Mesendoderm (in vitro differentiated cells): ENCODE measurements around the gene SNRPA.
"Not testable (repeated sequence)": the region's sequence is repeated elsewhere in the genome, so short reads cannot be mapped to it uniquely, and the experiment has no call there.

ENCODE experiments used
- DNase-seq: peaks from one replicate; pipeline ENCODE4 v3.0.0; 2013
- H2AK5ac ChIP-seq: 2 replicates; pipeline ENCODE4 v1.6.1; 2013; ENCODE audit warnings: low read length, inconsistent platforms
- H2BK120ac ChIP-seq: 2 replicates; pipeline ENCODE4 v1.6.1; 2013; ENCODE audit warnings: low read depth, mild to moderate bottlenecking, low read length, moderate library complexity, mixed read lengths
- H2BK15ac ChIP-seq: replicated peaks from 2 replicates; pipeline ENCODE4 v1.6.1; 2013; ENCODE audit warnings: low read depth, mild to moderate bottlenecking, moderate library complexity
- H2BK5ac ChIP-seq: 2 replicates; pipeline ENCODE4 v1.6.1; 2013; ENCODE audit warnings: low read length, inconsistent platforms
- H3K18ac ChIP-seq: 2 replicates; pipeline ENCODE4 v1.6.1; 2013; ENCODE audit warnings: mild to moderate bottlenecking, low read length, mixed read lengths
- H3K23ac ChIP-seq: one replicate; pipeline ENCODE4 v1.6.1; 2013; ENCODE audit warnings: low read length
- H3K27ac ChIP-seq: 2 replicates; pipeline ENCODE4 v1.5.1; 2013; ENCODE audit warnings: low read depth, mild to moderate bottlenecking, inconsistent platforms, low read length, moderate library complexity
- H3K27me3 ChIP-seq: 2 replicates; pipeline ENCODE4 v1.6.1; 2013; ENCODE audit warnings: low read length, control low read depth, mild to moderate bottlenecking, inconsistent platforms; ENCODE audit not compliant: insufficient read depth, poor library complexity
- H3K36me3 ChIP-seq: 2 replicates; pipeline ENCODE4 v1.6.1; 2013; ENCODE audit warnings: low read length, inconsistent platforms; ENCODE audit not compliant: control insufficient read depth, insufficient read depth
- H3K4ac ChIP-seq: one replicate; pipeline ENCODE4 v1.6.1; 2013; ENCODE audit warnings: low read depth, mild to moderate bottlenecking, low read length, moderate library complexity
- H3K4me1 ChIP-seq: 2 replicates; pipeline ENCODE4 v1.6.1; 2013; ENCODE audit warnings: low read depth, low read length, inconsistent platforms; ENCODE audit not compliant: control insufficient read depth
- H3K4me2 ChIP-seq: 2 replicates; pipeline ENCODE4 v1.6.1; 2013; ENCODE audit warnings: low read length
- H3K4me3 ChIP-seq: 2 replicates; pipeline ENCODE4 v1.5.1; 2013; ENCODE audit warnings: mild to moderate bottlenecking, low read length
- H3K56ac ChIP-seq: one replicate; pipeline ENCODE4 v1.6.1; 2013; ENCODE audit warnings: low read length
- H3K79me1 ChIP-seq: 2 replicates; pipeline ENCODE4 v1.6.1; 2013; ENCODE audit warnings: low read length, inconsistent platforms
- H3K79me2 ChIP-seq: 2 replicates; pipeline ENCODE4 v1.6.1; 2013; ENCODE audit warnings: mild to moderate bottlenecking, low read length; ENCODE audit not compliant: control insufficient read depth, insufficient read depth
- H3K9ac ChIP-seq: 2 replicates; pipeline ENCODE4 v1.6.1; 2013; ENCODE audit warnings: low read length, inconsistent platforms
- H4K5ac ChIP-seq: one replicate; pipeline ENCODE4 v1.6.1; 2013; ENCODE audit warnings: low read length
- H4K8ac ChIP-seq: one replicate; pipeline ENCODE4 v1.6.1; 2013; ENCODE audit warnings: low read depth, mild to moderate bottlenecking, control low read depth, low read length, moderate library complexity
- WGBS: extraction: QIAGEN DNeasy Blood & Tissue Kit; methylation state at CpG from one replicate; pipeline ENCODE4 v1.1.7; 2013; ENCODE audit warnings: low lambda C conversion rate, missing lambda C conversion rate; ENCODE audit not compliant: insufficient coverage; ENCODE audit errors: extremely low coverage; 5-methylcytosine and 5-hydroxymethylcytosine counted together

The SNRPA gene

DNA sequence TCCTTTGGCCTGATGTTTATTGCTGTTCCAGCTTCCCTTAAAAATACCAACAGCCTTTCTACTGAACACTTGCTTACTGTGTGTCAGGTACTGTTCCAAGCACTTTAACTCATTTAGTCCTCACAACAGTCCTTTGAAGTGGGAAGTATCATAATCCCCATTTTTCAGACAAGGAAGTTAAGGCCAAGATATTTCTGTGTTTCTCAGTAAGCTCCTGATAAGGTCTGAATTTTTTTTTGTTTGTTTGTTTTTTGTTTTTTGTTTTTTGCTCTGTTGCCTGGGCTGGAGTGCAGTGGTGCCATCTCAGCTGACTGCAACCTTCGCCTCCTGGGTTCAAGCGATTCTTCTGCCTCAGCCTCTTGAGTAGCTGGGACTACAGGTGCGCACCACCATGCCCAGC is 7.5 kb downstream of the SNRPA start:
- Histone ChIP-seq H2AK5ac (no peak overlapping the region), H3K79me2 (peaks cover 45% of the 10 kb centered on the region), H2BK15ac (no peak overlapping the region), H3K36me3 (peaks cover 31% of the 10 kb centered on the region), H2BK120ac (no peak overlapping the region), H3K27ac (no peak overlapping the region), H3K56ac (no peak overlapping the region), H3K4ac (no peak overlapping the region), H3K4me2 (no peak overlapping the region), H3K4me1 (peaks cover 4% of the 10 kb centered on the region), H3K18ac (no peak overlapping the region), H3K27me3 (no peaks in the 10 kb centered on the region), H2BK5ac (no peak overlapping the region), H4K8ac (no peak overlapping the region), H3K23ac (no peak overlapping the region), H3K9ac (no peak overlapping the region), H3K4me3 (no peak overlapping the region), H3K79me1 (peaks cover 17% of the 10 kb centered on the region), H4K5ac (no peak overlapping the region)
- no peak for DNase-seq
- no CpG with 5 or more reads among the region's 3 CpGs for WGBS

DNA sequence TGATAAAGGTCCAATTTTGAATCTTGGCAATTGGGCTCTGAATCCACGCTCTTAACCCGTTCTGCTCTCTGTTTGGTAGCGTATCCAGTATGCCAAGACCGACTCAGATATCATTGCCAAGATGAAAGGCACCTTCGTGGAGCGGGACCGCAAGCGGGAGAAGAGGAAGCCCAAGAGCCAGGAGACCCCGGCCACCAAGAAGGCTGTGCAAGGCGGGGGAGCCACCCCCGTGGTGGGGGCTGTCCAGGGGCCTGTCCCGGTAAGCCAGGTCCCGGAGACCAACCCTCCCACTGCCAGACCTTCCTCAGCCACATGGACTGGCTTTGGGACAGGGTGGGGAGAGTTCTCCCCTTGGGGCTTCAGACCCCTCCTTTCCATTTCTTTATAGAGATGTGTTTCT is 8.3 kb downstream of the SNRPA start:
- H3K23ac ChIP-seq = no peak overlapping the region
- H3K18ac ChIP-seq = no peak overlapping the region
- no peak overlapping the region for H3K4me3 ChIP-seq
- H3K4me1 ChIP-seq = peaks cover 2% of the 10 kb centered on the region
- H3K27ac ChIP-seq = no peak overlapping the region
- H3K4ac ChIP-seq = no peak overlapping the region
- no peaks in the 10 kb centered on the region for H3K27me3 ChIP-seq
- peaks cover 39% of the 10 kb centered on the region for H3K79me2 ChIP-seq
- H3K9ac ChIP-seq = no peak overlapping the region
- H4K5ac ChIP-seq = no peak overlapping the region
- H3K36me3 ChIP-seq = peaks cover 39% of the 10 kb centered on the region
- H2BK15ac ChIP-seq = no peak overlapping the region
- no peak overlapping the region for H3K56ac ChIP-seq
- H4K8ac ChIP-seq = no peak overlapping the region
- H3K79me1 ChIP-seq = peaks cover 17% of the 10 kb centered on the region
- H2BK5ac ChIP-seq = no peak overlapping the region
- H2BK120ac ChIP-seq = no peak overlapping the region
- DNase-seq = no peak
- H2AK5ac ChIP-seq = no peak overlapping the region
- no CpG with 5 or more reads among the region's 13 CpGs for WGBS
- H3K4me2 ChIP-seq = no peak overlapping the region

DNA sequence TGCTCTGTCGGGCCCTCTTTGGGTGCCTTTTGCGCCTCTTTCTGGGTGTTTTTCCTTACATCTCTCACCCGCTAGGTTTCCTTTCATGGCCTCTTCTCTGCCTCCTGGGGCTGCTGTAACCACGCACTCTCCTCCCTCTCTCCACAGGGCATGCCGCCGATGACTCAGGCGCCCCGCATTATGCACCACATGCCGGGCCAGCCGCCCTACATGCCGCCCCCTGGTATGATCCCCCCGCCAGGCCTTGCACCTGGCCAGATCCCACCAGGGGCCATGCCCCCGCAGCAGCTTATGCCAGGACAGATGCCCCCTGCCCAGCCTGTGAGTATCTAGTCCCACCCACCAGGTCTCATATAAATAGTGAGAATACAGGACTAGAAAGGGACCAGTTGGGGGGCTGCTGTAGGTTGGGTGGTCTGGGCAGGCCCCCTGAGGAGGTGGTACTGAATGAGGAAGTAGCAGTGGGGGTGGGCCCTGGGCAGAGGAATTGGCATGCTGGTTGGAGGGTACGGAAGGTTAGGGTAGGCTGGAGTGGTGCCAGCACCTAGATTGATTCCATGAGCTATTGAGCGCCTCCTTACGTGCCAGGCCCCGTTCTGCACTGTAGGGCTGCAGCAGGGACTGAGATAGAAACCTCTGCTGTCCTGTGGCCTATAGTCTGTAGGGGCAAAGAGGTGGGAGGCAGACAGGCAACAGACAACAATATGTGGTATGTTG is 11.9 kb downstream of the SNRPA start:
- Histone ChIP-seq H3K4me1 (no peaks in the 10 kb centered on the region), H3K36me3 (peaks cover 45% of the 10 kb centered on the region), H2BK5ac (no peak overlapping the region), H3K27ac (no peak overlapping the region), H3K27me3 (no peaks in the 10 kb centered on the region), H3K4me2 (no peak overlapping the region), H3K4me3 (no peak overlapping the region), H3K4ac (no peak overlapping the region), H4K5ac (no peak overlapping the region), H4K8ac (no peak overlapping the region), H3K18ac (no peak overlapping the region), H2BK120ac (no peak overlapping the region), H3K9ac (no peak overlapping the region), H2AK5ac (no peak overlapping the region), H3K23ac (no peak overlapping the region), H2BK15ac (no peak overlapping the region), H3K79me1 (peaks cover 7% of the 10 kb centered on the region), H3K79me2 (peaks cover 6% of the 10 kb centered on the region), H3K56ac (no peak overlapping the region)
- WGBS = no CpG with 5 or more reads among the region's 17 CpGs
- DNase-seq = no peak

DNA sequence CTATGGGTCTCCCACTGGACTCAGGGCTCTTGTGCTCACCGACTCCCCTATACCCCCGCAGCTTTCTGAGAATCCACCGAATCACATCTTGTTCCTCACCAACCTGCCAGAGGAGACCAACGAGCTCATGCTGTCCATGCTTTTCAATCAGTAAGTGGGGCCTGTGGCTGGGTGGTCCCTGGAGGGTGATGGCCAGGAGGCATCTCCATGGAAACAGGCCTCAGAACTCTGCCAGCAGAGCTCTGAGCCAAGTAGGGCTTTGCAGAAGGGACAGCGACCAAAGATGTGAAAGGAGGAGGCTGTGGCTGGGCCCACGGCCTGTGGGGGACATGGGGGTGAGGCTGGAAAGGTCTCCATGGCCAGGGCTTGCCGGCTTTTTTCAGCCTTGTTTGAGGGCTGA is 12.5 kb downstream of the SNRPA start:
- H3K4me2 ChIP-seq = no peak overlapping the region
- H3K4me3 ChIP-seq = no peak overlapping the region
- H3K9ac ChIP-seq = no peak overlapping the region
- no peak overlapping the region for H4K5ac ChIP-seq
- no peak overlapping the region for H3K27ac ChIP-seq
- H3K18ac ChIP-seq = no peak overlapping the region
- WGBS = no CpG with 5 or more reads among the region's 7 CpGs
- H3K4me1 ChIP-seq = no peaks in the 10 kb centered on the region
- no peak overlapping the region for H2BK15ac ChIP-seq
- H3K56ac ChIP-seq = no peak overlapping the region
- no peak overlapping the region for H3K4ac ChIP-seq
- no peak overlapping the region for H2BK5ac ChIP-seq
- H2BK120ac ChIP-seq = no peak overlapping the region
- DNase-seq = no peak
- H3K36me3 ChIP-seq = peaks cover 43% of the 10 kb centered on the region
- no peak overlapping the region for H3K23ac ChIP-seq
- H3K27me3 ChIP-seq = no peaks in the 10 kb centered on the region
- peaks cover 4% of the 10 kb centered on the region for H3K79me2 ChIP-seq
- H3K79me1 ChIP-seq = peaks cover 5% of the 10 kb centered on the region
- H2AK5ac ChIP-seq = no peak overlapping the region
- H4K8ac ChIP-seq = no peak overlapping the region

DNA sequence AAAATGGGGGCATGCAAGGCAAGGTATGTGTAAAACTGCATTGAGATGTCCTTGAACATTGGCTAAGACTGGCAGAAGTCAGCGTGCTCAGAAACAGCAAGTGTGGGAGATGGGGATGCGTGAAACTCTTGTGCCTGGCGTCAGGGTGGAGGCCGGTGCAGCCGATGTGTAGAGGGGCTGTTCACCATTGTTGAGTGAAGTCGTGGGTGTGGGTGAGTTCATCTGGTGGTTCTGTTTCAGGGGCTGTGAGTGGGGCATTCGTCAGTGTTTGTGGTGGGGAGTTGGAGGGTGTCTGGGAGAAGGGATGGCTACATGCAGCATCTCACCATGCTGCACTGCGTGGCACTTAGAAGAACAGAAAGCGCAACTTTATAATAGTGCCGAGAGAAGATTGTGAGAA is 13.0 kb downstream of the SNRPA start:
- no peaks in the 10 kb centered on the region for H3K27me3 ChIP-seq
- no peak overlapping the region for H3K4ac ChIP-seq
- H3K56ac ChIP-seq = no peak overlapping the region
- no peak for DNase-seq
- H2AK5ac ChIP-seq = no peak overlapping the region
- H3K4me3 ChIP-seq = no peak overlapping the region
- H3K27ac ChIP-seq = no peak overlapping the region
- WGBS = no CpG with 5 or more reads among the region's 10 CpGs
- no peak overlapping the region for H3K4me2 ChIP-seq
- peaks cover 5% of the 10 kb centered on the region for H3K79me1 ChIP-seq
- H2BK15ac ChIP-seq = no peak overlapping the region
- no peak overlapping the region for H4K8ac ChIP-seq
- H2BK5ac ChIP-seq = no peak overlapping the region
- peaks cover 43% of the 10 kb centered on the region for H3K36me3 ChIP-seq
- no peak overlapping the region for H3K9ac ChIP-seq
- peaks cover 4% of the 10 kb centered on the region for H3K79me2 ChIP-seq
- no peaks in the 10 kb centered on the region for H3K4me1 ChIP-seq
- no peak overlapping the region for H3K23ac ChIP-seq
- H2BK120ac ChIP-seq = no peak overlapping the region
- H4K5ac ChIP-seq = no peak overlapping the region
- H3K18ac ChIP-seq = no peak overlapping the region

DNA sequence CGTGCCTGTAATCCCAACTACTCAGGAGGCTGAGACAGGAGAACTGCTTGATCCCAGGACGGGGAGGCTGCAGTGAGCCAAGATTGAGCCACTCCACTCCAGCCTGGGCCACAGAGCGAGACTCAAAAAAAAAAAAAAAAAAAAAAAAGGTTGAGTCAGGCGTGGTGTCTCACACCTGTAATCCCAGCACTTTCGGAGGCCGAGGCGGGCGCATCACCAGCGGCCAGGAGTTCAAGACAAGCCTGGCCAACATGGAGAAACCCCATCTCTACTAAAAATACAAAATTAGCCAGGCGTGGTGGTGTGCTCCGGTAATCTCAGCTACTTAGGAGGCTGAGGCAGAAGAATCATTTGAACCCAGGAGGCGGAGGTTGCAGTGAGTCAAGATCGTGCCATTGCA is 15.4 kb downstream of the SNRPA start:
- H3K23ac ChIP-seq, H3K4ac ChIP-seq, H4K8ac ChIP-seq, H3K27me3 ChIP-seq, DNase-seq, H3K4me3 ChIP-seq, H3K27ac ChIP-seq, H3K79me2 ChIP-seq, H3K4me1 ChIP-seq, H3K79me1 ChIP-seq, H2BK120ac ChIP-seq, H3K9ac ChIP-seq, H4K5ac ChIP-seq, H3K18ac ChIP-seq, H3K56ac ChIP-seq, H2BK15ac ChIP-seq, H3K4me2 ChIP-seq, H2BK5ac ChIP-seq, H2AK5ac ChIP-seq: not testable (repeated sequence)
- no CpG with 5 or more reads among the region's 13 CpGs for WGBS
- peaks cover 33% of the 10 kb centered on the region for H3K36me3 ChIP-seq
